Iris pigment epithelial cell (primary cell): ENCODE data around the gene PLPP3.
"Not testable (repeated sequence)": the region's sequence is repeated elsewhere in the genome, so short reads cannot be mapped to it uniquely, and the experiment has no call there.

Source experiments
- DNase-seq: peaks from one replicate; pipeline ENCODE4 v3.0.0-alpha.2; 2011; ENCODE audit warnings: low read depth

Gene PLPP3

GRCh38 chr1:56578963-56579875 lies at the start of gene PLPP3:
PLPP3 (minus strand) TSS chr1:56579563; CDS start chr1:56579016, 547 bp downstream.
- DNase-seq: peak; percentile 92

GRCh38 chr1:56627636-56628039 lies 48.3 kb upstream of the PLPP3 start:
- no peak for DNase-seq

GRCh38 chr1:56627019-56627635 lies 47.8 kb upstream of the PLPP3 start:
- no peak for DNase-seq

- peak; percentile 55 for DNase-seq
Observed at GRCh38 chr1:56626546-56626945, 47.2 kb upstream of the PLPP3 start.

- DNase-seq: no peak
Observed at GRCh38 chr1:56625819-56626440, 46.6 kb upstream of the PLPP3 start.

DNA sequence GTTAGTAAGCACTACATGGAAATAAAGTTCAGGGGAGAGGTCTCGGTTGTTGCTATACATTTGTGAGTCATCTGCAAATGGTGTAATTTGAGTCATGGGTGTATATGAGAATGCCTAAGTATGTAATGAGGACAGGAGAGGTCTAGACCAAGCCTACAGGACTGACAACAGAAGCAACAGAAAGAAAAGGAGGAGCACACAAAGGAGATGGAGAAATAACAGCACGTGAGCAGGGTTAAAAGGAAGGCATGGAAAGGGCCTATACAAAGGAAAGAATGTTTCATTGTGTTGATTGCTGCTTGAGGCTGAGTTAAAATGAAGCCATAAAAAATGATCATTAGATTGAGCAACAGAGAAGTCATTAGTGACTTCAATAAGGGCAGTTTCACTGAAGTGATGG lies 37.8 kb upstream of the PLPP3 start:
- peak; percentile 34 for DNase-seq

DNA sequence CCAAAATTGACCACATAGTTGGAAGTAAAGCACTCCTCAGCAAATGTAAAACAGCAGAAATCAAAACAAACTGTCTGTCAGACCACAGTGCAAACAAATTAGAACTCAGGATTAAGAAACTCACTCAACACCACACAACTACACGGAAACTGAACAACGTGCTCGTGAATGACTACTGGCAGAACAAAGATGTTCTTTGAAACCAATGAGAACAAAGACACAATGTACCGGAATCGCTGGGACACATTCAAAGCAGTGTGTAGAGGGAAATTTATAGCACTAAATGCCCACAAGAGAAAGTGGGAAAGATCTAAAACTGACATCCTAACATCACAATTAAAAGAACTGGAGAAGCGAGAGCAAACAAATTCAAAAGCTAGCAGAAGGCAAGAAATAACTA lies 31.4 kb upstream of the PLPP3 start:
- DNase-seq: not testable (repeated sequence)

DNA sequence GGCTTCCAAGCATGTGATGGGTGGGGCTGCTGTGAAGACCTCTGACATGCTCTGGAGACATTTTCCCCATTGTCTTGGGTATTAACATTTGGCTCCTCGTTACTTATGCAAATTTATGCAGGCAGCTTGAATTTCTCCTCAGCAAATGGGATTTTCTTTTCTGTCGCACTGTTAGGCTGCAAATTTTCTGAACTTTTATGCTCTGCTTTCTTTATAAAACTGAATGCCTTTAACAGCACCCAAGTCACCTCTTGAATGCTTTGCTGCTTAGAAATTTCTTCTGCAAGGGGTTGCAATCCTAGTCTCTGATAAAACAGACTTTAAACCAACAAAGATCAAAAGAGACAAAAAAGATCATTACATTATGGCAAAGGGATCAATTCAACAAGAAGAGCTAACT lies 30.7 kb upstream of the PLPP3 start:
- DNase-seq: not testable (repeated sequence)

DNA sequence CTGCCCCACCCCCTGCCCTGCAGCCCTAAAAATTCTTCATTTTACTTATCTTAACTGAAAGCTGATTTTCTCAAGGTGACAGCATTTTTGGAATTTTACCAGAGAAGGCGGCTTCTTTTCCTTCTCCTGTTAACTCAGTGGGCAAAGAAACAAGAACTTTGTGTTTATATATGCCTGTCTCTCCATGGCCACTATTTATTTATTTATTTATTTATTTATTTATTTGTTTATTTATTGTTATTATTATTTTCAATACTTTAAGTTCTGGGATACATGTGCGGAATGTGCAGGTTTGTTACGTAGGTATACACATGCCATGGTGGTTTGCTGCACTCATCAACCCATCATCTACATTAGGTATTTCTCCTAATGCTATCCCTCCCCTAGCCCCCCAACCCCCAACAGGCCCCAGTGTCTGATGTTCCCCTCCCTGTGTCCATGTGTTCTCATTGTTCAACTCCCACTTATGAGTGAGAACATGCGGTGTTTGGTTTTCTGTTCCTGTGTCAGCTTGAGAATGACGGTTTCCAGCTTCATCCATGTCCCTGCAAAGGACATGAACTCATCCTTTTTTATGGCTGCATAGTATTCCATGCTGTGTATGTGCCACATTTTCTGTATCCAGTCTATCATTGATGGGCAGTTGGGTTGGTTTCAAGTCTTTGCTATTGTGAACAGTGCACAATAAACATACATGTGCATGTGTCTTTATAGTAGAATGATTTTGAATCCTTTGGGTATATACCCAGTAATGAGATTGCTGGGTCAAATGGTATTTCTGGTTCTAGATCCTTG lies 16.2 kb upstream of the PLPP3 start:
- not testable (repeated sequence) for DNase-seq

DNA sequence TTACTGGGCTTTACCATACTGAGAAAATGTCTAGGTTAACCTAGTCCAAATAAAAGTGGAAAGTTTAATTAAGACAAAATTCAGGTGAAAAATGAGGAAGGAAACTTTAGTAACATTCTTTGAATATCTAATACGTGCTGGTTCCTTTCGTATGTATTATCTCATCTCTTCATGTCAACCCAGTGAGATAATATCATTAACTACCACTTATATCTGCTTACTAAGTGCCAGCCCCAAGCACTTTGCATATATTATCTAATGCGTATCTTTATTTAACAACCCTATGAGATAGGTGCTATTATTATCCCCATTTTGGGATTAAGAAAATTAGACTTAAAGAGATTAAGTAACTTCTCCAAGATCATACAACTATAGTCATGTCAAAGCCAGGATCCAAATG lies 12.5 kb upstream of the PLPP3 start:
- no peak for DNase-seq

DNA sequence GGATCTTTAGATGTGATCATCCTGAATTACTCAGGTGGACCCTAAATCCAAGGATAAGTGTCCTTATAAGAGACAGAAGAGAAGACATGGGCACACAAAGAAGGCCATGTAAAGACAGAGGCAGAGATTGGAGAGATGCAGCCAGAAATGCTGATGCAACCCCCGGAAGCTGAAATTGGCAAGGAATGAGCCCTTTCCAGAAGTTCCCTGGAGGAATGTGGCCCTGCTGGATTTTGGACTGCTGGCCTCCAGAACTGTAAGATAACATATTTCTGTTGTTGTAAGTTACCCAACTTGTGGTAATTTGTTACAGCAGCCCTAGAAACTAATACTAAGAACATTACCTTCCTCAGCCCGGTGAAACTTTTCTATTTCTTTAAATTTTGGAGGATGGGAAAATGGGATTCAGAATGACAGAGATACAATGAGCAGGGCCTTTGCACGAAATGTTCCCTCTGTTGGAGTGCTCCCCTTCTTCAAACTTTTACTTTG lies 11.2 kb upstream of the PLPP3 start:
- no peak for DNase-seq

DNA sequence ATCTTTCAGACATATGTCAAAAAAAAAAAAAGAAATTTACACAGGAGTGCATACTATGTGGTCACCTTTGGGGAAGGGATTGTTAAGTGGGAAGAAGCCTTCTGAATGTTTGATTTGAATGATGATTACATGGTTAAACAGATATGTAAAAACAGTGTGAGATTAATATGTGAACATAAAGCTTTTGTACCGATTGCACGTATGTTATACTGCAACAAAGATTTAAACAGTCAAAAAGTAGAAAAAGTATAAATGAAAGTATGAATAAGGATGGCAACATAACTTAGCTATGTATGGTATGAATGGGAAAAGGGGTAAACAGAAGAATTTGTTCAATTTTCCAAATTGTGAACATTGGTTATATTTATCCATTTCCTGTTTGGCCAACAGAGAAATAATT lies 10.0 kb upstream of the PLPP3 start:
- DNase-seq: no peak

- no peak for DNase-seq
Observed at GRCh38 chr1:56586502-56586901, 7.1 kb upstream of the PLPP3 start.

GRCh38 chr1:56585985-56586384 lies 6.6 kb upstream of the PLPP3 start:
- DNase-seq: no peak

- peak; percentile 62 for DNase-seq
Observed at GRCh38 chr1:56584910-56585528, 5.7 kb upstream of the PLPP3 start.

- DNase-seq: no peak
Observed at GRCh38 chr1:56583957-56584468, 4.7 kb upstream of the PLPP3 start.

DNA sequence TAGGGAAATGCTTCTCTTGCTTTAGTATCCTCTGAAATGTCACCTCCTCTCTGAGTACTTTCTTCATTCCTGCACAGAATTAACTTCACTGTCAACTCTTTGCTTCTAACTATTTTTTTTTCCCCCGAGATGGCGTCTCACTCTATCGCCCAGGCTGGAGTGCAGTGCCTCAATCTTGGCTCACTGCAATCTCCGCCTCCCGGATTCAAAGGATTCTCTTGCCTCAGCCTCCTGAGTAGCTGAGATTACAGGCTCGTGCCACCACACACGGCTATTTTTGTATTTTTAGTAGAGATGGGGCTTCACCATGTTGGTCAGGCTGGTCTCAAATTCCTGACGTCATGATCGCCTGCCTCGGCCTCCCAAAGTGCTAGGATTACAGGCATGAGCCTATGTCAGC lies 1.4 kb upstream of the PLPP3 start:
- no peak for DNase-seq

DNA sequence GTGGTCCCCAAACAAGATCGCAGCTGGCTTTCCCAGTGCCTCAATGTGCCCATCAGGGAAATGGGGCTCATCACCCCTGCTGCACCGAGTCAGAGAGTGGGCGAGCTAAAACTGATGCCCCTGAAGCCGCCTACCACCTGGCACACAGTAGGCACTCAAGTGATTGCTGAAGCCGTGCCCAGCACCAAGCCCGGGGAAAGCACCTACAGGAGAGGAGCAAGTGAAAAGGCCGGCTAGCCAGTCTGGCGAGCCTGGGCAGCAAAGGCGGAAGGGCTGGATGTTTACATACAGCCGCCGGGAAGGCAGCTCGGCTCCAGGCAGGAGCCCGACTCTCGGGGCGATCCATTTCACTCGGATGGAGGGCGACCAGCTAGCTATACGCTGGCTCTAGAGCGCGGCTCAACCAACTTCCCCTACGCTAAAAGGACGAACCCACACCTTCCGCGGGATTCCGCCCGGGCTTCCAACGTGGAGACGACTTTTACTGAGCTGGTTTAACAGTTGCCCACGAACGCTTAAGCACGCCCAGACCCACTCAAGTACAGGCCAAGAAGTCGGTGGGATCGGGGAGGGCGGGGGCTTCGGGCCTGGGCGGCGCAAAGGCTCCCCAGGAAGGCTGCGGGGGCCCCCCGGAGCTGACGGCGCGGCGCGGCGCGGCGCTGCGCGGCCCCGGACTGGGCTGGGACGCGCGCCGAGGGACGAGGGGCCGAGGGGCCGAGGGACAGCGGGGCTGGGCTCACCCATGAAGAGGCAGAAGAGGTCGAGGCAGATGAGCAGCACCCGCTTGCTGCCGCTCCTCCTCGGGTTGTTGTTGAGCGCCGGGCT lies 1.0 kb downstream of the PLPP3 start:
- DNase-seq: peak; percentile 68

- DNase-seq: no peak
Observed at GRCh38 chr1:56577406-56578137, 1.8 kb downstream of the PLPP3 start.
